SK-N-SH (cell line): ENCODE data around the gene HLA-E.
"Not testable (repeated sequence)": the region's sequence is repeated elsewhere in the genome, so short reads cannot be mapped to it uniquely, and the experiment has no call there.

Experiments used
- CTCF ChIP-seq: fragments of 200-600 bp; sonication (generic); IDR thresholded peaks from 2 replicates; pipeline ENCODE4 v1.6.1; 2017; ENCODE audit warnings: antibody characterized with exemption, mild to moderate bottlenecking, moderate library complexity
- IRF3 ChIP-seq: fragments of 150-350 bp; IDR thresholded peaks from 2 replicates; pipeline ENCODE4 v1.6.1; 2016; ENCODE audit warnings: mild to moderate bottlenecking, low read depth, low read length
- RAD21 ChIP-seq: IDR thresholded peaks from 2 replicates; pipeline ENCODE4 v1.6.1; 2012; ENCODE audit warnings: mild to moderate bottlenecking, low read length
- SIN3A ChIP-seq: IDR thresholded peaks from 2 replicates; pipeline ENCODE4 v1.6.1; 2012; ENCODE audit warnings: low read depth, mild to moderate bottlenecking, low read length, moderate library complexity, borderline replicate concordance
- SMC3 ChIP-seq: IDR thresholded peaks from 2 replicates; pipeline ENCODE4 v1.6.1; 2012; ENCODE audit warnings: low read depth, low read length, improper control_type of control experiment
- TF ChIP-seq, protein P1 (sequence below): IDR thresholded peaks from 2 replicates; pipeline ENCODE4; 2012

- TF ChIP-seq RAD21, SMC3, CTCF, SIN3A, IRF3: not testable (repeated sequence)
- TF ChIP-seq, protein P1, sequence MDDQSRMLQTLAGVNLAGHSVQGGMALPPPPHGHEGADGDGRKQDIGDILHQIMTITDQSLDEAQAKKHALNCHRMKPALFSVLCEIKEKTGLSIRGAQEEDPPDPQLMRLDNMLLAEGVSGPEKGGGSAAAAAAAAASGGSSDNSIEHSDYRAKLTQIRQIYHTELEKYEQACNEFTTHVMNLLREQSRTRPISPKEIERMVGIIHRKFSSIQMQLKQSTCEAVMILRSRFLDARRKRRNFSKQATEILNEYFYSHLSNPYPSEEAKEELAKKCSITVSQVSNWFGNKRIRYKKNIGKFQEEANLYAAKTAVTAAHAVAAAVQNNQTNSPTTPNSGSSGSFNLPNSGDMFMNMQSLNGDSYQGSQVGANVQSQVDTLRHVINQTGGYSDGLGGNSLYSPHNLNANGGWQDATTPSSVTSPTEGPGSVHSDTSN: not testable (repeated sequence)
These were observed 5.8 kb downstream of the HLA-E start for GRCh38 chr6:30495060-30495459.
